DOHH2 (cell line): ENCODE data around the gene KCNIP4.

Source experiments
- EZH2phosphoT487 ChIP-seq: fragments of 200-600 bp; sonication (generic); IDR thresholded peaks from 2 replicates; pipeline ENCODE4 v1.6.1; 2017; ENCODE audit warnings: borderline replicate concordance, mild to moderate bottlenecking, antibody characterized with exemption, low read length, moderate library complexity, mixed read lengths
- TF ChIP-seq, protein P1 (sequence below): fragments of 200-600 bp; sonication (generic); IDR thresholded peaks from one replicate; pipeline ENCODE4 v1.5.1; 2014; ENCODE audit warnings: antibody characterized with exemption, mild to moderate bottlenecking, low read depth, low read length; ENCODE audit not compliant: poor library complexity, severe bottlenecking

DNA sequence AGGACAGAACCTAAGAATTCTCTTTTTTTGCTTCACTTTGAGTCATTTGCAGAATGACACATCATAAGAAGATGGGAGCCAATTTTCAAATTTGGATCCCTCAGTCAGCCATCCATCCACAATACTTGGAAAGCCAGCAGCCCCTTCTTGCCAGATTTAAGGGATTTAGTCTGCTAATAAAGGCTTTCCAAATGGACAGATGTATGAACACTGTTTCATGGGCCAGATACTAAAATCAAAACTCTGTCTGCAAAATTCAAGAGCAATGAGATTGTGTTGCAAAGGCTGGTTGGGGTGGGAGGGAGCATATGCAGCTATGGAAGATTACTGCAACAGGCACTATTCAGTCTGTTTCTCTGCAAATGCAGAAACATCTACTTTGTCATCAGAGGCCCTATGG is 37.7 kb upstream of the KCNIP4 start:
- TF ChIP-seq, protein P1, sequence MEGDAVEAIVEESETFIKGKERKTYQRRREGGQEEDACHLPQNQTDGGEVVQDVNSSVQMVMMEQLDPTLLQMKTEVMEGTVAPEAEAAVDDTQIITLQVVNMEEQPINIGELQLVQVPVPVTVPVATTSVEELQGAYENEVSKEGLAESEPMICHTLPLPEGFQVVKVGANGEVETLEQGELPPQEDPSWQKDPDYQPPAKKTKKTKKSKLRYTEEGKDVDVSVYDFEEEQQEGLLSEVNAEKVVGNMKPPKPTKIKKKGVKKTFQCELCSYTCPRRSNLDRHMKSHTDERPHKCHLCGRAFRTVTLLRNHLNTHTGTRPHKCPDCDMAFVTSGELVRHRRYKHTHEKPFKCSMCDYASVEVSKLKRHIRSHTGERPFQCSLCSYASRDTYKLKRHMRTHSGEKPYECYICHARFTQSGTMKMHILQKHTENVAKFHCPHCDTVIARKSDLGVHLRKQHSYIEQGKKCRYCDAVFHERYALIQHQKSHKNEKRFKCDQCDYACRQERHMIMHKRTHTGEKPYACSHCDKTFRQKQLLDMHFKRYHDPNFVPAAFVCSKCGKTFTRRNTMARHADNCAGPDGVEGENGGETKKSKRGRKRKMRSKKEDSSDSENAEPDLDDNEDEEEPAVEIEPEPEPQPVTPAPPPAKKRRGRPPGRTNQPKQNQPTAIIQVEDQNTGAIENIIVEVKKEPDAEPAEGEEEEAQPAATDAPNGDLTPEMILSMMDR, result no peak
- no peak for TF ChIP-seq EZH2phosphoT487
